ENCODE measurements around the gene SRCIN1.
"Not testable (repeated sequence)": the region's sequence is repeated elsewhere in the genome, so short reads cannot be mapped to it uniquely, and the experiment has no call there.

SRCIN1 gene

DNA sequence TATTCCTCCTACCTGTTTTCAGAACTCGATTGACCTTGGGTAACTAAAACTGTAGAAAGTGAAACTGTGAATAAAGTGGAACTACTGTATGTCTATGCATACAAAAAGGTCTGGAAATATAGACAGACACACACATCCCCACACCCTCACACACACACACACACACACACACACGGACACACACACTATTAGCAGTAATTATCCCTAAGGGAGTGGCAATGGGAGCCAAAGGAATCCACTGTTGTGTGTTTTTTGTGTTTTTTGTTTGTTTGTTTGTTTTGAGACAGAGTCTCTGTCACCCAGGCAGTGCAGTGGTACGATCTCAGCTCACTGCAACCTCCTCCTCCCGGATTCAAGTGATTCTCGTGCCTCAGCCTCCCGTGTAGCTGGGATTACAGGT is 26.6 kb upstream of the SRCIN1 start:
- H3K27ac ChIP-seq, result no peak overlapping the region
- TF ChIP-seq ZFX (IDR thresholded peaks at IDR 0.05; ENCODE audit: borderline replicate concordance) (no peak), CTCF (IDR thresholded peaks at IDR 0.05) (no peak)

- H3K27ac ChIP-seq, result peak overlapping the region; percentile 37
- TF ChIP-seq ZFX (IDR thresholded peaks at IDR 0.05; ENCODE audit: borderline replicate concordance), result no peak
- TF ChIP-seq CTCF (IDR thresholded peaks at IDR 0.05), result no peak
Measured at GRCh38 chr17:38628441-38628840, 22.7 kb upstream of the SRCIN1 start.

DNA sequence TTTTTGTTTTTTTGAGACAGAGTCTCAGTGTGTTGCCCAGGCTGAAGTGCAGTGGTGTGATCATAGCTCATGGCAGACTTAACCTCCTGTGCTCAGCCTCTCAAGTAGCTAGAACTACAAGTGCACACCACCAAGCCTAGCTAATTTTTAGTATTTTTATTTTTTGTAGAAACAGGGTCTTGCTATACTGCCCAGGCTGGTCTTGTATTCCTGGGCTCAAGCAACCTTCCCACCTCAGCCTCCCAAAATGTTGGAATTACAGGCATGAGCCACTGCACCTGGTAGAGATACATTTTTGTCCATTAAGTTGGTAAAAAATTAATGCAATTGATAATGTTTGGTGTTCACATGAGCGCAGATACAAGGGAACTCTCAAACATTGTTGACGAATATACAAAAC is 22.2 kb upstream of the SRCIN1 start:
- no peak for TF ChIP-seq ZFX (IDR thresholded peaks at IDR 0.05; ENCODE audit: borderline replicate concordance)
- TF ChIP-seq CTCF (IDR thresholded peaks at IDR 0.05), result no peak
- peak overlapping the region; percentile 37 for H3K27ac ChIP-seq

DNA sequence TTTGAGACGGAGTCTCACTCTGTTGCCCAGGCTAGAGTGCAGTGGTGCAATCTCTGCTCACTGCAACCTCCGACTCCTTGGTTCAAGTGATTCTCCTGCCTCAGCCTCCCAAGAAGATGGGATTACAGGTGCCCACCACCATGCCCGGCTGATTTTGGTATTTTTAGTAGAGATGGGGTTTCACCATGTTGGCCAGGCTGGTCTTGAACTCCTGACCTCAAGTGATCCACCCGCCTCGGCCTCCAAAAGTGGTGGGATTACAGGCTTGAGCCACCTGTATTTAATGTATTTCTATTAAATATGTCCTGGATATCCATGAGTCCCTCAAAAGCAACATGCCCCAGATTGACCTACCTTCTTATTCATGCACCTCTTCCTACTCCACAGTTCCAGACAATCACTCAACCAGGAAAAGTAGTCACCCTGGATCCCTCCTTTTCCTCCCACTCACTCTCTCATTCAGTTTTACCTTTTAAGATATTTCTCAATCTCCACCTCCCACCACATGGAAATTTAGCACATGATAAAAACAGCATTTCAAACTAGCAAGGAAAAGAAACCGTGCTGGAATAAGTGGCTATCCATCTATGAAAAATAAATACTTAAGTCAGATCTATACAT is 21.0 kb upstream of the SRCIN1 start:
- H3K27ac ChIP-seq, result not testable (repeated sequence)

GRCh38 chr17:38625482-38625881 is 19.7 kb upstream of the SRCIN1 start:
- TF ChIP-seq ZFX (IDR thresholded peaks at IDR 0.05; ENCODE audit: borderline replicate concordance), result no peak
- no peak for TF ChIP-seq CTCF (IDR thresholded peaks at IDR 0.05)
- H3K27ac ChIP-seq, result no peak overlapping the region

DNA sequence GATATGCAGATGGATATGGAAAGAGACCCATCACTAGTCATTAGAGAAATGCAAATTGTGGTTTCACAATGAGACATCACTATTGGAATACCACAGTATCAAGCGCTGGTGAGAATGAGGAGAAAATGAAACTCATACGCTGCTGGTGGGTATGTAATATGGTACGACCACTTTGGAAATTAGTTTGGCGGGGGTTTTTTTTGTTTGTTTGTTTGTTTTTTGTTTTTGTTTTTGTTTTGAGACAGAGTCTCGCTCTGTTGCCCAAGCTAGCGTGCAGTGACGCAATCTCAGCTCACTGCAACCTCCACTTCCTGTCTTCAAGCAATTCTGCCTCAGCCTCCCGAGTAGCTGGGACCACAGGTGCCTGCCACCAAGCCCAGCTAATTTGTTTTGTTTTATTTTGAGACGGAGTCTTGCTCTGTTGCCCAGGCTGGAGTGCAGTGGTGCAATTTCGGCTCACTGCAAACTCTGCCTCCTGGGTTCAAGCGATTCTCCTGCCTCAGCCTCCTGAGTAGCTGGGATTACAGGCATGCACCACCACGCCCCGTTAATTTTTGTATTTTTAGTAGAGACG is 19.1 kb upstream of the SRCIN1 start:
- H3K27ac ChIP-seq, result not testable (repeated sequence)

DNA sequence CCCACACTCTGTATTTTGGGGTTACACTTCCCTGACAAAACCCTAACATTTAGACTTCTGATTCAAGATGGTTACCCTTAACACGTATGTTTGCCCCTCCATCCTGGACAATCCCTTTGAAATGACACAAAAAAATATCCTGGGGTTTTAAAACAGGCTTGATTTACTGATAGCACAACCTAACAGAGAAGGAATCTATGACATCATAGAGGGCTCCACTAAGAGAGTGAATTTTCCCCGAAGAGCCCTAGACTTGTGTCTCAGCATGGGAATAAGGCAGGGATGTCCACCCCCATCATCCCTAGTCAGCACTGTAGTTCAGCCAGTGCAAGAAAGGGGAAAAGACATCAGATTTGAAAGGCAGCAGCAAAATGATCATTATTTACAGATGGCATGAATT is 15.8 kb upstream of the SRCIN1 start:
- no peak overlapping the region for H3K27ac ChIP-seq

More for the DNA sequence above, 15.8 kb upstream of the SRCIN1 start:
- no peak for TF ChIP-seq ZFX (IDR thresholded peaks at IDR 0.05; ENCODE audit: borderline replicate concordance)
- TF ChIP-seq CTCF (IDR thresholded peaks at IDR 0.05), result no peak

All from 22Rv1 (cell line).